Measurements from ENCODE around the gene PTDSS2. TPM values are rescaled to one million over a fixed set of nuclear protein-coding genes. Genes with fewer than 3 reads are reported as not detected.

PTDSS2 gene
- total and polyA plus RNA-seq, 9 of the 15 experiments (the other 6 are each of a cell fraction or from before 2014, with no cell fraction given), result 0.45 to 53.9 (median 17.2) TPM

DNA sequence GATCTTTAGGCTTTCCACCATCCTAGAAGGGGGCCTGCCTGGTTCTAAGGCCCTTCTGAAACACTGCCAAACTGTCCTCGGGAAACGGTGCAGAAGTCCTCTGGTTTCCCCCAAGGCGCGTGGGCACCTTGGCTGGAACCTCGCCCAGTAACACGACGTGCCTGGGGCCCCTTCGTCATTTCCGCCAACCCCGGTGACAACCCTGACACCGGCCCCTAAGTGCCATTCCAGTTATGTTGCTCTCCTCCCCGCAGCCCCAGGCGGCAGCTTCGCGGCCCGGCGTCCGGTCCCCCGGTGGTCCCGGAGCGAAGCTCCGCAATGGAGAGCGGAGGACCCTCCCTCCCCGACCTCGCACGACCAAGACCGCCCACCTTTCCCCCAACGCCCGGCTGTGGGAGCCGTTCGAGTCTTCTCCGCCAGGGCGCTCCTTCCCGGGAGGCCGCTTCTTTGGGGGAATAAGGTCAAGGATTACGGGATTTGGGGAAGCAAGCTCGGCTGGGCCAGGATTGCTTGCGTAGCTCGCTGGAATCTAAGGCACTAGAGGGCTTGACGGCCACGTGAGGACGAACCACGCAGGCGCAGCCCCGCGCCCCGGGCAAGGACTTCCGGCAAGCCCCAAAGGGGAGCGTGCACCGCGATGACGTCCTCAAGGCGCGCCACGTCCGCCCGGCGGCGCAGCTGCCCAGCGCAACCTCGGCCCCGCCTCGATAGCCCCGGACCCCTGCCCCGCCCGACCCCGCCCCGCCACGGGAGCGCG, 56.3 kb downstream of the PTDSS2 start (continued):
- TF ChIP-seq TAF7 (tag; IDR thresholded peaks at IDR 0.05), result peak; percentile 56
- no peak for TF ChIP-seq RBM15 (IDR thresholded peaks at IDR 0.05; ENCODE audit: insufficient read depth, low read length)
- TF ChIP-seq ATF1 (CRISPR knock-in tag; IDR thresholded peaks at IDR 0.05), result peak; percentile 91
- peak; percentile 98 for TF ChIP-seq ATF1 (tag; IDR thresholded peaks at IDR 0.05)
- no peak for TF ChIP-seq NR3C1 (CRISPR knock-in tag; IDR thresholded peaks at IDR 0.05)
- no peak for TF ChIP-seq ZNF124 (CRISPR knock-in tag; IDR thresholded peaks at IDR 0.05)
- TF ChIP-seq, protein P1, sequence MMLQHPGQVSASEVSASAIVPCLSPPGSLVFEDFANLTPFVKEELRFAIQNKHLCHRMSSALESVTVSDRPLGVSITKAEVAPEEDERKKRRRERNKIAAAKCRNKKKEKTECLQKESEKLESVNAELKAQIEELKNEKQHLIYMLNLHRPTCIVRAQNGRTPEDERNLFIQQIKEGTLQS (IDR thresholded peaks at IDR 0.05), result no peak
- TF ChIP-seq, protein P1 (CRISPR knock-in tag; conservative IDR thresholded peaks at IDR 0.05), result no peak
- TF ChIP-seq ZNF175 (CRISPR knock-in tag; IDR thresholded peaks at IDR 0.05; ENCODE audit: low read depth), result 0 out of 2 replicates have a peak, but pooled peaks have one; percentile 31
- TF ChIP-seq, protein P2, sequence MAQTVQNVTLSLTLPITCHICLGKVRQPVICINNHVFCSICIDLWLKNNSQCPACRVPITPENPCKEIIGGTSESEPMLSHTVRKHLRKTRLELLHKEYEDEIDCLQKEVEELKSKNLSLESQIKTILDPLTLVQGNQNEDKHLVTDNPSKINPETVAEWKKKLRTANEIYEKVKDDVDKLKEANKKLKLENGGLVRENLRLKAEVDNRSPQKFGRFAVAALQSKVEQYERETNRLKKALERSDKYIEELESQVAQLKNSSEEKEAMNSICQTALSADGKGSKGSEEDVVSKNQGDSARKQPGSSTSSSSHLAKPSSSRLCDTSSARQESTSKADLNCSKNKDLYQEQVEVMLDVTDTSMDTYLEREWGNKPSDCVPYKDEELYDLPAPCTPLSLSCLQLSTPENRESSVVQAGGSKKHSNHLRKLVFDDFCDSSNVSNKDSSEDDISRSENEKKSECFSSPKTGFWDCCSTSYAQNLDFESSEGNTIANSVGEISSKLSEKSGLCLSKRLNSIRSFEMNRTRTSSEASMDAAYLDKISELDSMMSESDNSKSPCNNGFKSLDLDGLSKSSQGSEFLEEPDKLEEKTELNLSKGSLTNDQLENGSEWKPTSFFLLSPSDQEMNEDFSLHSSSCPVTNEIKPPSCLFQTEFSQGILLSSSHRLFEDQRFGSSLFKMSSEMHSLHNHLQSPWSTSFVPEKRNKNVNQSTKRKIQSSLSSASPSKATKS (CRISPR knock-in tag; IDR thresholded peaks at IDR 0.05), result no peak
- no peak for TF ChIP-seq BACH1 (tag; IDR thresholded peaks at IDR 0.05)
- TF ChIP-seq HDAC1 (IDR thresholded peaks at IDR 0.05), result peak in 1 of 2 experiments; percentile 91; a peak in 2 of 4 replicates
- peak; percentile 17 for TF ChIP-seq ZFP36 (IDR thresholded peaks at IDR 0.05; ENCODE audit: low read depth, low read length, partially characterized antibody)
- TF ChIP-seq KAT8 (IDR thresholded peaks at IDR 0.05; ENCODE audit: low read depth), result no peak
- TF ChIP-seq FIP1L1 (IDR thresholded peaks at IDR 0.05; ENCODE audit: low read depth, low read length, poor library complexity, severe bottlenecking), result peak; percentile 89
- no peak for TF ChIP-seq NFYB (IDR thresholded peaks at IDR 0.05; ENCODE audit: extremely low read depth, insufficient read length)
- TF ChIP-seq FOXJ3 (CRISPR knock-in tag; IDR thresholded peaks at IDR 0.05), result no peak
- TF ChIP-seq MED1 (CRISPR knock-in tag; IDR thresholded peaks at IDR 0.05; ENCODE audit: borderline replicate concordance), result no peak
- TF ChIP-seq MEIS2 (IDR thresholded peaks at IDR 0.05; ENCODE audit: partially characterized antibody), result peak; percentile 66
- peak; percentile 17; the same call in 1 of the 2 replicates for TF ChIP-seq MBD2 (IDR thresholded peaks at IDR 0.05; ENCODE audit: borderline replicate concordance, low read depth)
- TF ChIP-seq RAD51 (IDR thresholded peaks at IDR 0.05; ENCODE audit: borderline replicate concordance, low read depth), result peak; percentile 53; the same call in 1 of the 2 replicates
- peak; percentile 1 for TF ChIP-seq DACH1 (IDR thresholded peaks at IDR 0.05; ENCODE audit: partially characterized antibody)
- peak; percentile 93 for TF ChIP-seq SRSF1 (IDR thresholded peaks at IDR 0.05; ENCODE audit: low read depth, low read length)
- TF ChIP-seq SPI1 (IDR thresholded peaks at IDR 0.05; ENCODE audit: borderline replicate concordance, low read depth, low read length), result no peak
- TF ChIP-seq, protein P3, sequence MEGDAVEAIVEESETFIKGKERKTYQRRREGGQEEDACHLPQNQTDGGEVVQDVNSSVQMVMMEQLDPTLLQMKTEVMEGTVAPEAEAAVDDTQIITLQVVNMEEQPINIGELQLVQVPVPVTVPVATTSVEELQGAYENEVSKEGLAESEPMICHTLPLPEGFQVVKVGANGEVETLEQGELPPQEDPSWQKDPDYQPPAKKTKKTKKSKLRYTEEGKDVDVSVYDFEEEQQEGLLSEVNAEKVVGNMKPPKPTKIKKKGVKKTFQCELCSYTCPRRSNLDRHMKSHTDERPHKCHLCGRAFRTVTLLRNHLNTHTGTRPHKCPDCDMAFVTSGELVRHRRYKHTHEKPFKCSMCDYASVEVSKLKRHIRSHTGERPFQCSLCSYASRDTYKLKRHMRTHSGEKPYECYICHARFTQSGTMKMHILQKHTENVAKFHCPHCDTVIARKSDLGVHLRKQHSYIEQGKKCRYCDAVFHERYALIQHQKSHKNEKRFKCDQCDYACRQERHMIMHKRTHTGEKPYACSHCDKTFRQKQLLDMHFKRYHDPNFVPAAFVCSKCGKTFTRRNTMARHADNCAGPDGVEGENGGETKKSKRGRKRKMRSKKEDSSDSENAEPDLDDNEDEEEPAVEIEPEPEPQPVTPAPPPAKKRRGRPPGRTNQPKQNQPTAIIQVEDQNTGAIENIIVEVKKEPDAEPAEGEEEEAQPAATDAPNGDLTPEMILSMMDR (IDR thresholded peaks at IDR 0.05 in 2 of 3, conservative IDR thresholded peaks at IDR 0.05 in 1 of 3; ENCODE audit: insufficient read depth in 2 of 3, low read depth in 1 of 3, low read length in 3 of 3), result 0 out of 6 replicates have a peak, but pooled peaks of 1 of the 3 experiments have one; percentile 10
